Fibroblast of skin of left biceps (primary cell): ENCODE data around the gene SLC35F4.

Experiments
- DNase-seq, 2 experiments: peaks; one replicate each; pipeline ENCODE4 v3.0.0-alpha.2; 2013; ENCODE audit warnings: low read depth in 2 of 2

SLC35F4 gene

DNA sequence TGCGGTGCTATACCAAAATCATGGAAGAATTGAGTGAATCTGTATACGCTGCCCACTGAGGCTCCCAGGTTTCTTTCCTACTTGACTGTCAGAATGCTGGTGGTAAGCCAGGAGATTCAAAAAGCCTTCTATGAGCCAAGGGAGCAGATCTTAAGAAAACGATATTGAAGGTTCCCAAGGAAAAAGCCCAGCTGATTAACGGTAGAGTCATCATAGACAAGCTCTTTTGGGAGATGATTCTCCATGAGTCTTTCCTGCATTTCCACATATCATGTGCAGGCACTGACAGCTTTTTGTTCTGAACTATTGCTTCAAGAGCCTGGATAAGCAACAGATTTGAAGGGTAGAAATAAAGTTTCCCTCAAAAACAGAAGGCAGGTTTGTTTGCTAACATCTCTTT is 17.5 kb downstream of the SLC35F4 start:
- no peak for DNase-seq

DNA sequence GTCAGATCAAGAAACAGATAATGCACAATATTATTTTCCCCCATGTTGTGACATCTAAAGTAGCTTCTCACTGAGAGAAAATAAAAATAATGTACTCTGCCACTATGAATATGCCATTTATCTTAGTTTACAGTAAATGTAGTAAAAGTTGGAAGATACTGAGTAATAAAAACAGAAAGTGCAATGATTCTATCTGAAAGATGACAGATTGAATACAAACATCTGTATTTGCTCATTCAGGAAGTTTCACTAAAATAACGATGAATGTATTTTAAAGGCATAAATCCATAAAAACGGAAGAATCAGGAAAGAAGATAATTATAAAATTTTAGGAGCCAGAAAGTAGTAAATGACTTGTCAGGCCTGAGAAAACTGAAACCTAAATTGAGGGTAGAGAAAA is 18.2 kb downstream of the SLC35F4 start:
- no peak for DNase-seq

DNA sequence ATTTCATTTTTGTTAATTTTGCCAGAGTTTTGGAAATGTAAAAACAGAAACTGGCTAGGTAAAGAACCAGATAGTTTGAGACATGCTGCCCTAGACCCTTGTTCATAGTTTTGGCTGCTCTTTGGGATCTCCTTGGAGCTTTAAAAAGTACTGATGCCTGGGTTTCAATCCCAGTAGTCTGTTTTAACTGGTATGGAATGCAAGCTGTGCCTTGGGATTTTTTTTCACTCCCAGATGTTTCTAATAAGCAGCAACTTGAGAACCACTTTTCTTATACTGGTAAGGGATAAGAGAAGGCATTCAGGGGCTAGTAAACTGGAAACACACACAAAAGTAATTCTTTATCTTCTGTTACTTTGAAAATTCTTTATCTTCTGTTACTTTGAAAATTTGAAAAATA is 18.8 kb downstream of the SLC35F4 start:
- DNase-seq, result peak; percentile 68 to 74

DNA sequence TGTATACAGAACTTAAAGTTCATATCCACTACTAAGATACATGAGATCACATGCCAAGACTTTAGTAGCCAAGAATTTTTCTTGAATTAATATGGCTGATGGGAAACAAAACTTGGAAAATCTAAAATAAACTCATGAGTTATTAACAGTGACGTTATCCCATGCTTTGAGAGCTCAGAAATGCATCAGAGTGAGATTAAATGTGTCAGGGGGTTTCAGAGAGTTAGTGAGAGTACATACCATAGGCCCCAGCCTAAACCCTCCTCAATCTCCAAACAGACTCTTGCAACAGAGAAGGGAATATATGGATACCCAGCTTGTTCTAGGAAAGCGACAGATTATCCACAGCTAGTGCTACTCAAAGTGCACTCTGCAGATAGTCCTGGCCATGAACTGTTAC is 19.3 kb downstream of the SLC35F4 start:
- no peak for DNase-seq

DNA sequence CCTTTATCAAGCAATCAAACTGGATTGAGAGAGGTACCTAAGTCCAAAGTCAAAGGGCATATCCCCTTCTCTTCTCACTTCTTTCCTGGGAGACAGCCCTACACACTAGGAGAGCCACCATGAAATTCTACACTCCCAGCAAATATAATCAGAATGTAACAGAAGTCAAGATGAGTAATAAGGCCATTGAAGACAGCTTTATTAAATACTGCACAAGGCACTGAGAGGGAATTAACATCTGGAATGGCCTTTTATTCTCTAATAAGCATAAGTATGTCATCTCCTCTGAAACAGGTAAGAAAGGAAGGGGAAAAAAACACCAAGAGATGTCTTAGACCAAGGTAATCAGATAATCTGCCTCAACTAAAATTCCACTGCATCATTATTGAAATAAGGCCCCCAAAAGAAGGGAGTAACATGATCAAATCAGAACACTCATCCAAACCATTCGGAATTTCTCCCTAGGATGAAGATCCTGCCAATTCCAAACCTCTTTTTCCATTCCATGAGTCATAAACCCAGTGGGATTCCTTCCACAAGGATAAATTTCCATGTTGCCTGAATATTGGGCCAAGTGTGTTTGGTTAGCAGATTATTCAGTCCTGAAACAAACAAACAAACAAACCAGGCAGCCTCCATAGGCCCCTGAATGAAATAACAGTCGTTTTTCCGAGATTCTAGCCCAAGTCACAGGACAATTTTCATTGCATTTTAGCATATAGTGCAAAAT is 19.9 kb downstream of the SLC35F4 start:
- peak; percentile 56 to 62 for DNase-seq

DNA sequence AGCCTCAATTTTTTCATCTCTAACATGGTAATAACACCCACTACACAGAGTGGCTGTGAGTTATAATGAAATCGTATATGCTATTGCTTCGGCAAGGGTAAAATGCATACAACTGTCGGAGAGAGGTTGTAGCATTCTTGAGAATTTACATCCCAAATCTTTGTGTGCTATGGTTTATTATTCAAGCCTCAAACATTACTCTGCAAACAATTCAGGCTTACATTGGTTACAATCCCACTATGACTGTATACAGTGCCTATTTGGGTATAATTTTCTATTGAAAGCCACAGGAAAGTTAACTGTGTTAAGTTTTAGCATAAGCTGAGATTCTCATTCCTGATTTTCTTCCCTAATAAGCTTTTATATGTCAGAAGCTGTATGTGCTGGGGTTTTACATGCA is 20.6 kb downstream of the SLC35F4 start:
- no peak for DNase-seq

DNA sequence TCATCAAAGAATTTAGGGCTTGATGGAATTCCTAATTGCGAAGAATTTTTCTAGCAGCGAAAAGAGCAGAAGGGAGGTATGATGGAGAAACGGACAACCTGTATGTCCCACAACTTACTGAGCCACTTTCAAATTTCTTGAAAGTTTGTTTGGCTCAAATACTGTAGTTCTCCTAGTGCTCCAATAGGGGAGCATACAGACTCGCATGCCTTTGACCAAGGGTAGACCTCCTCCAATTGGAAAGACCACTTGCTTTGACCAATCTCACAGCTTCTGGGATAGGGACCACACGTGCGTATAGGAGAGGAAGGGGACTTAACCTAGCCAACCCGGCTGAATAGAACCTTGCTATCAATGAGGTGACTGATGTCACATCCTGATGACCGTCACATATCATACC is 28.6 kb downstream of the SLC35F4 start:
- DNase-seq, result no peak

DNA sequence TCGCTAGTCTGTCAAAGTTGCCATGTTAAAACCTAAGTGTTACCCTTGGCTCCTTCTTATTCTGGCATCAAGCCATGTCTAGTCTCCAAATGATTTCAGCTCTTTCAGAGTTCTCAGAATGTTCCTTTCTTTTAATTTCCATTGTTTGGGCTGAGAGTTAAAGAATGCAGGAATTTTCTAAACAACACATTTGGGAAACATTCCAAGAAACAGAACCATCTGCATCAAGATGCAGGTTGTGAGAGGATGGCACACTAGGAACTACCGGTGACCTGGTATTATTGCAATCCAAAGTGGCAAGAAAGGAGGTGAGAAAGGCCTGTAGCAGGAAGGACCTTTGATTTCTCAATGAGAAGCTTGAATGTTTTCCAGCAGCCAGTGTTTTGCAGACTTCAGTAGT is 30.1 kb downstream of the SLC35F4 start:
- DNase-seq, result no peak

DNA sequence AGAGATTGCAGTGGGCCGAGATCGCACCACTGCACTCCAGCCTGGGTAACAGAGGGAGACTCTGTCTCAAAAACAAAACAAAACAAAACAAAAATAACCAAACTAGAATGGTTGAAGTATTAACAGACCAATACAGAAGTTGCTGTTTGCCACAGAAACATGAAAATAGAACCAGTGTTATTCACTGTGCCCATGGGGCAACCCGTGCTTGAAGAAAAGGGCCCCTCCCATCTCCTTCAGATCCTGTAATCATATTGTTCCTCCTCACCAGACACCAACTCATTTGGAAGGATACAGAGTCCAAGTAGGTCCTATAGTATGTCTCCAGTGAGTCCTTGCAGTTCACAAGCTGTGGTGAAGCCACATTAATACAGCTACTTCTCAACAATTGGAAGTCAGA is 30.9 kb downstream of the SLC35F4 start:
- DNase-seq, result no peak

DNA sequence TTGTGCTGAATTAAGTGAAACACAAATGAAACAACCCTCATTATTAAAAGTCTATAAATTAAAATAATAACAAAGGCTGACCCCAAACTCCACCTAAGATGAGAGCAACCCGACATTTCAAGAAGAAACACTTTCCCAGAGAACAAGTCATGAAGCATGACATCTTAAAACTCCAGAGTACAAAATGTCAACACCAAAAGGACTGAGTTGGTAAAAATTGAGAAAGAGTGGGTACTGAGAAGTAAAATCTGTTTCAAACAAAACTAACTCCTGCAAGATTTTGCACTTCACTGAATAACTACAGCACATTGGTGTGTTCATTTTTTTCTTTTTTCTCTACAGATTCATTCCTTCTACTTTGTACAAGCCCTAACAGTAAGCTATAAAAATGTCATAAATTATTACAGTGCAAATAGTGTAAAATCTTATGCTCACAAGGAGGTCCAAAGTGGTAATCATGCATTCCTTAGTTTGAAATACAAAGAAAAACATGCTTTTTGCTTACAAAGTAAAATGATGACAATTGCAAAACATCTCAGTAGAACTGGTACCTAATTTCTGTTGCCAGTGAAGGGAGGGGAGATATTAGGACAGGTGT is 31.8 kb downstream of the SLC35F4 start:
- DNase-seq, result no peak

DNA sequence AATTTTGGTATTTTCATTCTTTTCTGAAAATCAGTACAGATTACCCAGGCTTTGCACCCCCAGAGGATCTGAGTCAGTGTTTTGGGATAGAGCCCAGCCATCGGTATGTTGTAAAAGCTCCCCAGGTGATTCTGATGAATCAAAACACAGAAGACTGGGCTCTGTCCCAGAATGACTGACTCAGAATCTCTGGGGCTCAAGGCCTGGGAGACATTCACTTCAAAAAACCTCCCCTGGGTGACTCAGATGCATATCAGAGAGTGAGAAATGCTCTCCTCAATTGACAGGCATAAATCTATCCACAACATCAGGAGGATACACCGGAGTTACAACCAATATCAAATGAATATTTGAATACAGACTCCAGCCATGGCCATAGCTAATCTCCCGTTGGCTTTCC is 32.6 kb downstream of the SLC35F4 start:
- peak; percentile 95 for DNase-seq

DNA sequence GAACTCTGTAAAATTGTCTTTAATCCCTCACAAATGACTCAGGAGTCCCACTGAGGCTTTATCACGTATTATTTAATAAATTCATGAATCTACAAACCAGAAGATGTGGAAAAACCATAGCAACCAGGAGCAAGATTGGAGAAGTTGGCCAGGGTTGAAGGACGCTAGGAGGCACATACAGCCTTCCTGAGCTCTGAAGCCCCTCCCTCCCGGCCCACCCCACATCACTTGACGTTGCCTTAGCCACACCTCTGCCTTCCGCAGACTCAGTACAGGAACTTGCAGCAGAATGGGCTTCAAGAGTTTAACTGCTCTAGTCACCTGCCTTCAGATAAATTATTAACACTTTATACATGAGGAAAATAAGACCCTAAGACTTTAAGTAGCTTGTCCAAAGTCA is 33.9 kb downstream of the SLC35F4 start:
- DNase-seq, result no peak

DNA sequence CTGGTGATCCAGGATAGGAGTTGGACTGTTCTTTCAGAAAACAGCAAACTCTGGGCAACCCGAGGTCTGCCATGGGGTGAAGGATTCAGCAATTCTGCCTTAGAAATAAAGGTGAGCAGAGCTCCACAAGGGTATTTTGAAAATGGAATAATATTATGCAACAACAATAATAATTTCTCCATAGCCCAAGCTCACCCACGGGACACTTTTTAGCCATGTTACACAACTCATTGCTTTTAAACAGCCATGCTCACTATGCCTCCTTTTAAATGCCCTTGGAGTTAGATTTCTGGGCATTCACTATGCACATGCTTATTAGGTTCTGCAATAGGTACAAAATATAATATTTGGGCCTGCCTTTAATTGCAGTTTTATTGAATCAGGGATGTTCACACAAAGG is 37.2 kb downstream of the SLC35F4 start:
- DNase-seq, result no peak

DNA sequence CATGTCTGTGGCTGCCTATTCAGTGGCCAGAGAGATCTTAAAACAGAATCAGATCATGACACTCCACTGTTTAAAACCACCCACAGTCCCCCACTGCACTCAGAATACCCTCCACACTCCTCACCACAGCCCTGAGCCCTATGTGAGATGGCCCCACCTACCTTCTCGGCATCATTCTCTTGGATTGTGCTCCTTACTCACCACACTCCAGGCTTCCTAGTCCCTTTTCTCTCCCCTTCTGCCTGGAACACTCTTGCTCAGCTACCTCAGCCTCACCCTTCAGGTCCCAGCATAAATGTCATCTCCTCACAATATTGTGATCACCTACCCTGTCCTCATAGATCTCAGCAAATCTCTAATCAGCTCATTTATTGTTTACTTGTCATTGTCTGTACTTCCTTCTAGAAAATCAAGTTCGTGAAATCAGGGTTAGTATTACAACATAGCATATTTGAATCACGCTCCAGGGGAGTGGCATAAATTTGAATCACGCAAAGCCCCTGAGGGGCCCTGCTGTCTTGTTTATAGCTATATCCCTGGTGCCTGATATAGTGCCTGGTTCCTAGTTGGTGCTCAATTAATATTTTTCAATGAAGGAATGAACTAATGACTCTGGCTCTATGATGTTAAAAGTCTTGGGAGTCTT is 42.8 kb downstream of the SLC35F4 start:
- DNase-seq, result no peak

DNA sequence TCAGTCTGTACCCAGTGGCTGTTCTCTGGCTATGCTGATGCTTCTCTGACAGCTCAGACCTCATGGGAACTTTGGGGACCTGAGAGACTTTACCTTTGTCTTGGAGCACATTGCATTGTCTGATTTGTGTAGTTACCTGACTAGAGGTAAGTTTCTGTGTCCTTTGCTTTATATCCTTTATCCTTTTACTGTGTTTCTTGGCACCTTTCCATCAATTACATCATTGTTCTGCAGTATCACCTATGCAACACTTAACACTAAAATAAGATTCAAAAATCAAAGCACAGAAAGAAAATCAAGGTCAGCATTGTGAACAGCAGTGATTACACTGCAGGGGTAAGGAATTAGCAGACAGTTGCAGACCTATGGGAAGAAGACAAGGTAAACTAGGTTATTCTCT is 43.8 kb downstream of the SLC35F4 start:
- no peak for DNase-seq

DNA sequence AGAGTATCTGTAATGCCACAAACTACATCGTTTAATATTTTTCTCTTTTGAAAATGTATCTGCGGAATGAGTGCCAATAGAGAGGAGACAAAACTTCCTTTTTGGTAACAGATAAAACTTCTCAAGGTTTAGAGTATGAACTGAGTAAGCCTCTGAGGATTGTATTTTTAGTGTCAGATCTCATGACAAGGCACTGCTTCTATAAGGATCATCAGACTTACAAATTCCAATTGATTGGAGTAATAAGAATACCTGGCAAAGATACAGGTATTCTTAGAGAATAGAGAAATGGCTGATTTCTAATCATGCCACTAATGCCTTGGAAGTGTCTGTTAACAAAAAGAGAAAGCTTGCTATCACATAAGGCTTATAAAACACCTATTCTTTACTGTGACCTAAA is 45.3 kb downstream of the SLC35F4 start:
- DNase-seq, result no peak

DNA sequence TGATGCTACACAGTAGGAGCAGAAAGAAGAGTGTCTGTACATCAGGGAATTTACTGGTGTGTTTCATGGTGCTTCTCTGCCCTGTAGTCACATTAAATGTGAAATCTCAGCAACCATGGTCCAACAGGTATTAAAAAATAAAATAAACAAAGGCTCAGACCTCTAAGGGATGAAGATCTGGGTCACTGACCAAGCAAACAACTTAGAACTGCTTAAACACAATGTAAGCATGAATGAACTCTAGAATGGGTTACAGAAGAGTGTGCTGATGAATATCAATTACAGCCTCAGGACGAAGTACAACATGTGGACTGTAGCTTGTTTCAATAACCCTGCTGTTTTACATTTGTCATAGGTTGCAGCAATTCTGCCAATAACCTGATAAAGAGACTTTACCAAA is 47.4 kb downstream of the SLC35F4 start:
- no peak for DNase-seq

DNA sequence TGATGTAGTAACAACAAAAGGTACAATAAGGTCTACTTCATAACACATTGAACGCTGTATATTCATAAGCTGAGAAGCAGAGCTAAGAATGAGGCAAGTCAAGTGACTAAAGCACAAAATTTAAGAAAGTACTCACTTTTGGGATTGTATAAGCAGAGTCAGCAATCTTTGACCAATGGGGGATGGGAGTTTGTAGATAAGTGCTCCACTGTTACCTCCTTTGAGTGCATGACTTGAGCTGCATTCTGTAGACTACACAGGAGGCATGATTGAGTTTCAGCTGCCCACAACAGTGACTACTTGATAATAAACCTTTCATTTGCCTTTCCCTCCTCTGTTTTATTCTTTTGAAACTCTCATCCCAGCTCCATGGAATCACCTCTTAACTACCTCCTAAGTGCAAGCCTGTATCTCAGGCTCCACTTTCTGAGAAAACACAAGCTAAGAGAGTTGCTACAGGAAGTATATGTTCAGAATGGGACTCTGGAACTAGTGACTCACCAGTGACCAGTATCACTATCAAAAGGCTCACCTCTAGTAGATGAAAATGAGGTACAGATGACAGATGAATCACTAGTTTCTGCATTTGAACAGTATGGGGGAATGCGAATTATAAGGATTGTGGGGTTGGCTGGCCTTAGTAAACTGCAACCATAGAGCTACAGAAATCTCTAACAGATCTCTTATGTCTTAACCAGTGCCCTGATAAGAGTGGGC is 49.2 kb downstream of the SLC35F4 start:
- DNase-seq, result no peak

DNA sequence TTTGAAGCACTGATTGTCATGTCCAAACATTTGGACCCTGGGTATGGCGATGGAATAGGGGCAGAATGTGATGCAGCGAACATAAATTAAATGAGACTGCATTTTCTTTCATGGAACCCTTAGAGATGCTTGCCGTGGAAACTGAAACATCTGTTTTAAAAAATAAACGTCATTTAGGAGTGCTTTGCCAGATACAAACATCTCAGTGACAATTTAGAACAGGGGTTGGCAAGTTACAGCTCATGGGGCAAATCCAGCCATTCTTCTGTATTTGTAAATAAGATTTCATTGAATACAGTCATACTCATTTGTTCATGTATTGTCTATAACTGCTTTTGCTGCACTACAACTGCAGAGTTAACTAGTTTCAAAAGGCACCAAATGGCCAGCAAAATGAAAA is 51.2 kb downstream of the SLC35F4 start:
- DNase-seq, result no peak

DNA sequence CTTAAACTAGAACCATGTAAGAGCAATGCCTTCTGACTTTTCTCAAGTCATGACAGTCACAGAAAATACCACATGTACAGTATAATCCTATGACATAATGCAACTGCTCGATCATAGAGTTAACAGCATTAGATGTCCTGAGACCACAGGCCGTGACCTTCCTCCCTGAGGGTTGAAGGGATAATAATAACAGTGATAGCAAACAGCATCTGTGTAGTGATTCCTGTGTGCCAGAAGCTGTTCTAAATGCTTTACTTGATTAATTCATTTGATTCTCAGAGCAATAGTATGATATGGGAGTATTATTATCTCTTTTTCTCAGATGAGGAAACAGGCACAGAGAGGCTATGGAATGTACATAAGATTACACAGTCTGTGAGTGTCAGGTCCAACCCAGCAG is 53.2 kb downstream of the SLC35F4 start:
- DNase-seq, result no peak

DNA sequence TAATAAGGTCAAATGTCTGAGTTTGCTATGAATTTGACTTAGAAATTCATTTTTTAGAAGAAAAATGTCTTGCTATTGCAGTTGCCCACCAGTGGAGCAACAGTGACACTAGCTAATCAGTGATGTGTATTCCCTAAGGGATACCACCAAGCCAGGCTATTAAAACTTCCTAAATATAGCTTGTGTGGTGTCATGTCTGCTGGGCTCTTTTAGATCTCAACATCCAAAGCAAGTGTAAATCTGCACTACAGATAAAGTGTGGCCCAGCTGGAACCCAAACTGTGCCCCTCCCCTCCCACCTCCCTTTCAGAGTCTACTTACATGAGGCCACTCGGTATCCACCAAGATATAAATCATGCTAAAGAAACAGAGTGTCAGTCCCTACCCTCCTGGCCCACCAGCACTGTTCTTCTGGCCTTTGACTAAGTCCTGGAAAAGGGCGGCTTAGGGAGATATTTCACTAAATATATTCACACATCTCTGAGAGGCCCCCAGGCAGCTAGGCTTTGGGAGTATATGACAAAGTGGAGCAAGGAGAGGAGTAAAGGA is 53.8 kb downstream of the SLC35F4 start:
- DNase-seq, result no peak

DNA sequence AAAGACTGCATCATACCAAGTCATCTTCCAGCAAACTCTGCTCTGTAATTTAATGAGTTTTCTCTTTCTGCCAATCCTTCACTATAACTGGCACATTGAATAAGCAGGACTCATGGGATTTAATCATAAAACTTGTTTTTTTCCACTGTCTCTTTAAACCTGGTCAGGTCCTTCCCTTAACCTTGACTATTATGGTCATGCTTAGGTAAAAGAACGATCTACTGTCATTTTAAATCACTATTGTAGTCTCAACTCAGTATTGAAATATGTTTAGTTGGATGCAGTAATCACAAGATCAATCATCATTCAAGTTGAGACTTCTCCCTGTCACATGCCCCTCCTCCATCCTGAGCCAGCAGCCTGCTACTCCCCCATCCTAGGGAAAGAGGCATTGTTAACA is 56.1 kb downstream of the SLC35F4 start:
- DNase-seq, result no peak
